GM21381 (cell line): ENCODE measurements around the gene UBL7.
"Not testable (repeated sequence)": the region's sequence is repeated elsewhere in the genome, so short reads cannot be mapped to it uniquely, and the experiment has no call there.

ENCODE experiments used
- ATAC-seq: cut with Tn5 transposase; IDR thresholded peaks from one replicate; pipeline ENCODE4 v1.9.1; 2021; ENCODE audit warnings: mild to moderate bottlenecking, moderate library complexity; ENCODE audit not compliant: unreplicated experiment

The UBL7 gene, protein sequence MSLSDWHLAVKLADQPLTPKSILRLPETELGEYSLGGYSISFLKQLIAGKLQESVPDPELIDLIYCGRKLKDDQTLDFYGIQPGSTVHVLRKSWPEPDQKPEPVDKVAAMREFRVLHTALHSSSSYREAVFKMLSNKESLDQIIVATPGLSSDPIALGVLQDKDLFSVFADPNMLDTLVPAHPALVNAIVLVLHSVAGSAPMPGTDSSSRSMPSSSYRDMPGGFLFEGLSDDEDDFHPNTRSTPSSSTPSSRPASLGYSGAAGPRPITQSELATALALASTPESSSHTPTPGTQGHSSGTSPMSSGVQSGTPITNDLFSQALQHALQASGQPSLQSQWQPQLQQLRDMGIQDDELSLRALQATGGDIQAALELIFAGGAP

DNA sequence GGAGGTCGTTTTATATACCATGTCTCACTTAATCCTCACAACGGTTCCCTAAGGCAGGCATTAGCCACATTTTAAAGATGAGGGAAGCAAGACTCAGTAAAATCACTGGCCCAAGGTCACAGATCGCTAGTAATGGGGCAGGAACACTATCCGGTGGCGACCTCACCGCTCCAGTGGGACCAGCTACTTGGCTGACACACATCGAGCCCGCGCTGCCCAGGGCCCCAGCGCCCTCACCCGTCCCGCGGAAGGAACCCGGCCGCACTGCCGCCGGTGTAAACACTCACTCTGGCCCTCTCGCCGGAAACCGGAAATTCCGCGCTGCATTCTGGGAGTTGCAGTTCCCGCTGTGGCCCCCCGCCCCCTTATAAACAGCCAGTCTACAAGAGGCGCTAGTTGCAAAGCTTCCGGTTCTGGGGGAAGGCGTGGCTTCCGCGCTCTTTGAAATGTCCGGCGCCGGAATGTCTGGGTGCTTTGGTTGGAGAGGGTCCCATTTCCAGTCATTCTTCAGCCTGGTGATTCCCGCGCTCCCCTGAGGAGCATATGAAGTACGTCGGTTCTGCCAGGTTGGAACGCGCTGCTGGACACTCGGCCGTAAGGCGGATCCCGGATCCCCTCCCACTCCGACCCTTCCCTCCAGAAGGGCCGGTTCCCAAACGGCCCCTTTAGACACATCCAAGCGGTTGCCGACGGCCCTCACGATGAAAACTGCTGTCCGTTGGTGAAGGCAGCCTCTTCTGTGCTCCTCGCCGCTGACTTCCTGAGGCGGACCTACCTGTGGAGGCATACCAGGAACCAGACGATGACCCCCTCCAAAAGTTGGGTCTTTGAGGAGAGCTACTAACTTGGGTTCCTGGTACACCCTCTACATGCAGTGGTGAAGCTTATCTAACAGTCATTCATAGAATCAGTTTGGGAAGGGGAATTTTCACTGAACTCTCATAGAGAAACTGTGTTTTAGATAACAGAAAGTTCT is at the start of gene UBL7:
UBL7 (minus strand) TSS at position 290 of the 976 bp plus-strand sequence. CDS start 2,293 bp downstream, outside the sequence.
- ATAC-seq = peak; percentile 87

DNA sequence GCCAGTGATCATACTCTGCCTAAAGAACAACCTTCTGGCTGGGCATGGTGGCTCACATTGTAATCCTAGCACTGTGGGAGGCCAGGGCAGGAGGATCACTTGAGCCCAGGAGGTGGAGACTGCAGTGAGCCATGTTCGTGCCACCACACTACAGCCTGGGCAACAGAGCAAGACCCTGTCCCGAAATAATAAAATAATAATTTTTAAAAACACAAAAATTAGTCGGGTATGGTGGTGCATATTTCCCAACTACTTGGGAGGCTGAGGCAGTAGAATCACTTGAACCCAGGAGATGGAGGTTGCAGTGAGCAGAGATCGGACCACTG is 45.5 kb upstream of the UBL7 start:
- no peak for ATAC-seq

DNA sequence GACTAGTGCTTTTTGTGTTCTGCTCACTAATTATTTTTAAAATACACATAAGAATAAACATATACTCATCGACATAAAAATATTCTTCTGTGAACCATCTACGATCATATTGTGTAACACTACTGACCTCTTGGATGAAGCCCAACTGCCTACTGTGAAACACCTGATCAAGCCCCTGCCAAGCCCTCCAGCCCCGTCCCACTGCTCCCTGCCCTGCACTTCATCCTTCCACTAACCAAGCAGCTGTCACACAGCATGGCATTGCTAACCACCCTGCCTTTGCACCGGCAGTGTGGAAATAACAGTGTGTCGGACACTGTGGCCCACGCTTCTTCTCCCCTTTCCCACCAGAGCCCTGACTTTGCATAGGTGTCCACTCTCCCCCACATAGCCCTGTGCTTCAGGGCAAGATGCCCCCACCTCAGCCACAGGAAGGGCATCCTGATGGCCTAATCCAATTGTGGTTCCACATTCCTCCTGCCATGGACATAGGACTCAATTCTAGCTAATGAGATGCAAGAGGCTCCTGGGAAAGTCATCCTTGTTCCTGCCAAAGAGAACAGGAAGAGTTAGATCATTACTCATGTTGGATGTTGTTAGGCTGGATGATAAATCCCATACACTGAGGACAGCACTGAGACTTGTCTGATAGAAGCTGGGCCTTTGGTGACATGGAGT is 45.0 kb upstream of the UBL7 start:
- ATAC-seq = no peak

DNA sequence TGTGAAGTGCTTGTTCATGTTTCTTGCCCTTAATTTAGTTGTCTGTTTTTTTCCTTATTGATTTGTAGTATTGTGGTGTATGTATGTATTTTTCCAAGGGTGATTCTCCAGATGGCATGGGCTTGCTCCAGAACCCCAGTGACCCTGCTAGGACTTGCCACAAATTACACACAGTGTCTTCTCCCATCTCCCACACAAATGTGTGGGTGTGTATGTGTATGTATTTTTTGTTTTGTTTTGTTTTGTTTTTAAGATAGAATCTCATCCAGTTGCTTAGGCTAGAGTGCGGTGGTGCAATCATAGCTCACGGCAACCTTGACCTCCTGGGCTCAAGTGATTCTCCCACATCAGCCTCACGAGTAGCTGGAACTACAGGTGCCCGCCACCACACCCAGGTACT is 43.9 kb upstream of the UBL7 start:
- no peak for ATAC-seq

DNA sequence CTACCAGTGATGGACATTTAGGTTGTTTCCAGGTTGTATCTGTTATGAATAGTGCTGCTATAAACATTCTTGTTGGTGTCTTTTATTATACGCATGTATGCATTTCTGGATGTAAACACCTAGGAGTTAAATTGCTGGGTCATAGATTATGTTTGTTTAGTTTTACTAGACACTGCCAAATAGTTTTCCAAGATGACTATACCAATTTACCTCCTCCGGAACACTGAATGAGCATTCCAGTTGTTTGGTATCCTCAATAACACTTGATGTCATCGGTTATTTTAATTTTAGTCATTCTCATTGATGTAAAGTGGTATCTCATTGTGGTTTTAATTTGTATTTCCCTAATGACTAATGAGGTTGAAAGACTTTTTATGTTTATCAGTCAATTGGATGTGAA is 43.5 kb upstream of the UBL7 start:
- ATAC-seq = no peak

DNA sequence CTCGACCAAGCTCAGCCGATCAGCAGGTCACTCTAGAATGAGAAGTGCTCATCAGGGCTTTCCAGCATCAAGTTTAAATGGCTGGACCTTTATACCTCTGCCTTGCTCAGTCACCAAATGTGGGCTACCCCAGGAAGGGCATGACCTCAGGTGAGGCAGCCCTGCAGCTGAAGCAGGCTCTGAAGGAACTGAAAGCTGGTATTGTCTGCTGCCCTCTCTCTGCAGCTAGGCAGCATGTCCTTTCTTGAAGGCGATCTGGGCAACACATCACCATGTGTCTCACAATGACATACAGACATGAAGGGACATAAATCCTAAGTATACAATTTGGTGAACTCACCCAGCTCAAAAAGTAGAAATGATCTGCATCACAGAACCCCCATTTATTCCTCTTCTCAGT is 41.3 kb upstream of the UBL7 start:
- no peak for ATAC-seq

DNA sequence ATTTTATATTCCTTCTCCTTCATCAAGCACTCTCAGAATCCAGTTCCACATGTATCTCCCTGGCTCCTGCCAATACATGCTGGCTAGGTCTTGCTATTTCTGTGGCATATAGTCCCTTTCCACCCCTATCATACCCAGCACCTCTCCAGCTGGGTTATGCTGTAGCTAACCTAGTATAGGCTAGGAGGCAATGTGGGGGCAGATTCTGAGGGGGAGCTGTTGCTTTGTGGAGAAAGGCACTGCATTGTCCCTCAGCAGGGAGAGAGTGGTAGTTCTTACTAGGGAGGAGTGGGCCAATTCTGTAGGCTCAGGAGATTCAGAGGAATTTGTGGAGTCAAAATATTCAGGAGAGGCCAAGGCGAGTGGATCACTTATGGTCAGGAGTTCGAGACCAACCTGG is 39.4 kb upstream of the UBL7 start:
- ATAC-seq = no peak

DNA sequence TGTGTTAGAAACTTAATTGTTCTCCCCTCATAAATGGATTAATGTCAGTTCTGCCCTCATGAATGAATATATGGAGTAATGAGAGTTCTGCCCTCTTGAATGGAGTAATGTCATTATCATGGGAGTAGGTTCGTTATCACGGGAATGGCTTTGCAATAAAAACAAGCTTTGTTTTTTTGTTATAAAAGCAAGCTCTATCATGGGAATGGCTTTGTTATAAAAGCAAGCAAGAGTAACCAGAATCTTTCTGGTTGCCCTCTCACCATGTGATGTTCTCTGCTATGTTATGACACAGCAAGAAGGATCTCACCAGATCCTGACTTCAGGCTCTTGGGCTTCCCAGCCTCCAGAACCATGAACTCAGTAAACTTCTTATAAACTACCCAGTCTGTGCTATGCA is 38.4 kb upstream of the UBL7 start:
- ATAC-seq = no peak

DNA sequence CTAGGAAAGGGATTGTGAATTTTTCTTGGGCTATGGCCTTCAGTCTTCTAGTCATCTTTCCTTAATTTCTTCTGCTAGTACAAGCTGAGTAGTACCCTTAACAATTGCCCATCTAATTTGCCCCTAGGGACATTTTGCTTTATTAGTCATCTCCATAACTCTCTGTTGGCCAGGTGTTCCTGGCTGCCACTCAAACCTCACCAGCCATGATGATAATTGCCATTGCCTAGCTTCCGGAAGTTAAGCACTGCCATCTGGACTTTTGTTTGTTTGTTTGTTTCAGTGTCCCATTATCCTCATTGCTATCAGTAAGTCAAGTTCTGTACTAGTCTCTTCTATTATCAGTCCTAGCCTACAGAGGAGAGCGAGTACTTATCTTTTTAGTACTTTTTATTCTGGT is 36.6 kb upstream of the UBL7 start:
- ATAC-seq = no peak

DNA sequence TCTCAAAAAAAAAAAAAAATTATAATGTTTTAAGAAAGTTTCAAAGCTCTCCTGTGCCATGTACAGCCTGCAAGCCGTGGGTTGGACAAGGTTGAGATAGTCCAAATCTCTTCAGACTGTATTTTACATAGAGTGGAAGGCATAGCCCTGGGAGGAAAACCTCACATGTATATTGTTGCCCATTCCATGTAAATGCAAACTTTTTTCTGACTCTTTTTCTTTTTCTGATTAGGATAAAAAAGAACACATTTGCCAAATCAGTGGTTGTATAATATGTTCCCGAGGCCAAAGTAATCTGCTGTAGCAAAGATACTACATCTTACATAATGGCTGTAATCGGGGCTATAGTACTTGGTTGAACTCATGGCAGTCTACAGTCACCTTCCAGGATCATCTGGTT is 35.7 kb upstream of the UBL7 start:
- ATAC-seq = no peak

DNA sequence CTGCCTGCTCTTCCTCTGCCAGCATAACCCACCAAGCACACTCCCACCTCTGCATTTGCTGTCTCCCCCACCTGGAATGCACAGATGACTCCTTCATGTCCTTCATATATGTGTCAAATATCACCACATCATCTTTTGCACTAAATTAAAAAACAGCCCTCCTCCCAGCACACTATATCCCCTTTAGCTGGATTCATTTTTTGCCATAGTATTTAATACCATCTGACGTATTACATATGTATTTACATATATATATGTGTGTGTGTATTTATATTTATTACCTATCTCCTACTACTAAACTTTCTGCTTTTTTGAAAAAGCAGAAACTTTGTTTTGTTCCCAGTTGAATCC is 29.4 kb upstream of the UBL7 start:
- no peak for ATAC-seq

DNA sequence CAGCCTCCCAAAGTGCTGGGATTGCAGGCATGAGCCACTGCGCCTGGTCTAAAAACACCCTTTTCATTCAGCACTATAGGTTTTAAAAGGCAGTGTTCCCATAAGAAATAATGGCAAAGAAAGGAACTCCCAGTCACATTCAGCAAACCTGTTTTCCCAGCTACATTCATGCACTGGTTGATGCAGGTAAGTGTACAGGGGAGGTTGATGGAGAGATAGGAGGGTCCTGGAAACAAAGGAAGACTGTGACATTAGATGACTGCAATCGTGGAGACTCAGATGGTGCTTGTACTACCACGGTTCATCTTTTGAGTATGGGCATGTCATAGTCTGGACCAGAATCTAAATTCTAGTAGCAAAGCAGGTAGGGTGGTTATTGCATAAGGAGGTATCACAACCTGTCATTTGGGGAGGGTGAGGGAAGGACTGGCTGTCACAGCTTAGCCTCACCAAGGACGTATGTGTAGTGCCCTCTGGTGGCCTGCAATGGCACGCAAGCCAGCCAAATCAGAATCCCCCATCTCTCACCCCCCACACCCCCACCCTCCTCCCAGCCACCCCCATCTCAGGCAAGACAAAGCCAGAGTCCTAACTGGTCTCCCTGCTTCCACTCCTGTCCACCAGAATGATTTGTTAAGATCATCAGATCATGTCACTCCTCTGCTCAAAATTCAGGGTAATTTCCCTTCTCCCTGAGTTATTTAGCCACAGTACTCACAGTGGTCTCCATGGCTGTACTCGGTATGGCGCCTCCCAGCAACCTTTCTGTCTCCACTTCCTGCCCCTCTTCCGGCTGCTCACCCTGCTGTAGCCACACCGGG is 28.8 kb upstream of the UBL7 start:
- ATAC-seq = no peak

DNA sequence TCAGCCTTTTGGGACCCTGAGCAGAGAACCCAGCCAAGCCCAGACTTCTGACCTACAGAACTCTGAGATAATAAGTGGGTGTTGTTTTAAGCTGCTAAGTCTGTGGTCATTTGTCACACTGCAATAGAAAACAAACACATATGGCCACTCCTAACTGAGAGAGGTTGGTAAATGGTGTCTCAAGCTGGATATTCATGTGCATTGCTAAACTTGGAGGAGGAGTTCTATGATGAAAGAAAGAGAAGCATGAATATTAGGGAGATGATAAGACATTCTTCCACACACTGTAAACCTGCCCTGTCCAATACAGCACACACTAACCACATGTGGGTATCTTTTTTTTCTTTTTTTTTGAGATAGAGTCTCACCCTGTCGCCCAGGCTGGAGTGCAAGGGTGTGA is 27.8 kb upstream of the UBL7 start:
- no peak for ATAC-seq

DNA sequence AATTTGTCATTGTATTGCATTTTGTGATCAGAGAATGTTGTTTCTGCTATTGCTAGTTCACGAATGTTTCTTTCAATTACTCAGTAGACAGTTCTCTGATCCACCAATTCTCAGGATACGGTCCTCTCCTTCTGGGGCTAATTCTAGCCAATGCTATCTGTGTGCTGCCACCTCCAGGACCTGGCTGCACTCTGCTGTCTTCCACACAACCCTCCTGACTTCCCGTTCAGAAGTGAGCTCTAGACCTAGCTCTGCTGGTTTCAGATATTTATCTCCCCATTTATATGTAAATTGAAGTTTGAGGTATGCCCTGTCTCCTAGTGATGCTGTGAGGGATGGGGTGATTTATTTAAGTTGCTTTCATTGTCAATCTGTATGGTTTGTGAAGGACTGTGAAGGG is 21.7 kb upstream of the UBL7 start:
- ATAC-seq = no peak

DNA sequence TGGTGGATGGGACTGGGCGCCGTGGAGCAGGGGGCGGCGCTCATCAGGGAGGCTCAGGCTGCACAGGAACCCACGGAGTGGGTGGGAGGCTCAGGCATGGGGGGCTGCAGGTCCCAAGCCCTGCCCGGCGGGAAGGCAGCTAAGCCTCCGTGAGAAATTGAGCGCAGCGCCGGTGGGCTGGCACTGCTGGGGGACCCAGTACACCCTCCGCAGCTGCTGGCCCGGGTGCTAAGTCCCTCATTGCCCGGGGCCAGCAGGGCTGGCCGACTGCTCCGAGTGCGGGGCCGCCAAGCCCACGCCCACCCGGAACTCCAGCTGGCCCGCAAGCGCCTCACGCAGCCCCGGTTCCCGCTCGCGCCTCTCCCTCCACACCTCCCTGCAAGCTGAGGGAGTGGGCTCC is 19.4 kb upstream of the UBL7 start:
- not testable (repeated sequence) for ATAC-seq

DNA sequence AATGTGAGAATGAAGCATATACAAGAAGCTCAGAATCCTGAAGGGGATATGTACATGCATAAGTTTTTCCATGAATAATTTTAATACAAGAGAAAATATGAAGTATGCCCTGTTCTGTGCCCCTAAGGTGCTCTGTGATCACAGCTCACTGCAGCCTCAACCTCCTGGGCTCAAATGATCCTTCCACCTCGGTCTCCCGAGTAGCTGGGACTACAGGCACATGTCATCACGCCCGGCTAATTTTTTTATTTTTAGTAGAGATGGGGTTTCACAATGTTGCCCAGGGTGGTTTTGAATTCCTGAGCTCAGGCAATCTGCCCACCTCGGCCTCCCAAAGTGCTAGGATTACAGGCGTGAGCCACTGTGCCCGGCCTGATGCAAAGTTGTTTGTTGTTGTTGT is 10.7 kb upstream of the UBL7 start:
- not testable (repeated sequence) for ATAC-seq

DNA sequence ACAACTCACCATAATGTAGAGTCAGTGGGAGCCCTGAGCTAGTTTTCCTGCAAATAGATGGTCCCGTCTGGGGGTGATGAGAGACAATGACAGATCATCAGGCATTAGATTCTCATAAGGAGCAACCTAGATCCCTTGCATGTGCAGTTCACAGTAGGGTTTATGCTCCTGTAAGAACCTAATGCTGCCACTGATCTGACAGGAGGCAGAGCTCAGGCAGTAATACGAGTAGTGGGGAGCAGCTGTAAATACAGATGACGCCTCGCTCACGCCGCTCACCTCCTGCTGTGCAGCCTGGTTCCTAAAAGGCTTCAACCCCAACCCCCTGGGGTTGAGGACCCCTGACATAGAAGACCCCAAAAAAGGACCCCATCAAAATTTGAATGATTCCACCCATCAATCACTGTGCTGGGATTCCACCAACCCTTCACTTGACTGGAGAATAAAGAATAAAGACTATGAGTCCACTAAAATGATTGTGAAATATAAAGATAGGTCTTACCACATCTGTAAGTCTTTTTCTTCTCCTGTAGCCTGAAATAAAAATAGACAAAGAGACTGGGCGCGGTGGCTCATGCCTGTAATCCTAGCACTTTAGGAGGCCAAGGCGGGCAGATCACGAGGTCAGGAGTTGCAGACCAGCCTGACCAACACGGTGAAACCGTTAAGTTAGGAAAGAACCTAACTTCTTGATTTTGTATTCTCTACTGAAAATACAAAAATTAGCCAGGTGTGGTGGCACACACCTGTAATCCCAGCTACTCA is 9.9 kb upstream of the UBL7 start:
- ATAC-seq = no peak

DNA sequence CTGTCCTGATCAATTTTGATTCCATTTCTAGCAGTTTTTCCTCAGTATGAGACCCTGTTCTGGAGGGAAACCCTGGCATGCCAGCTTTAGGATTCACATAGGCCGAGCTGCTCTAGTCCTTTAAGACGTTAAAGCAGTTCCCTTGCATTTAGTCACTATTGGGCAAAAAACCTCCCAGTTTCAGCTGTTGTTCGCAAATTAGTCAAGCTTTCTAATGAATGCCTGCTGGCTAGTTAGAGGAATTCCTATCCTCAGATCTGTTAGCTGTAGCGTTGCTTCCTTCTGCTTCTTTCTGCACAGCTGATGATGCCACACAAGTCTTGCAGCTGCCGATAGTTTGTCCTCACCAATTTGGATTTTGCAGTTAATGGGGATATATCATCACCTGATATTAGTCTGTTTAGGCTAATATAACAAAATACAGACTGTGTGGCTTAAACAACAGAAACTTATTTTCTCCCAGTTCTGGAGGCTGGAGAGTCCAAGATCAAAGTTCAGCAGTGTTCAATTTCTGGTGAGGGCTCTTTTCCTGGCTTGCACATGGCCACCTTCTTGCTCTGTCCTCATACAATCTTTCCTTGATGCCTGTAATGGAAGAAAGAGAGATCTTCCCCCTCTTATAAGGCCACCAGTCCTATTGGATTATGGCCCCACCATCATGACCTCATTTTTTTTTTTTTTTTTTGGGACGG is 7.5 kb upstream of the UBL7 start:
- no peak for ATAC-seq

DNA sequence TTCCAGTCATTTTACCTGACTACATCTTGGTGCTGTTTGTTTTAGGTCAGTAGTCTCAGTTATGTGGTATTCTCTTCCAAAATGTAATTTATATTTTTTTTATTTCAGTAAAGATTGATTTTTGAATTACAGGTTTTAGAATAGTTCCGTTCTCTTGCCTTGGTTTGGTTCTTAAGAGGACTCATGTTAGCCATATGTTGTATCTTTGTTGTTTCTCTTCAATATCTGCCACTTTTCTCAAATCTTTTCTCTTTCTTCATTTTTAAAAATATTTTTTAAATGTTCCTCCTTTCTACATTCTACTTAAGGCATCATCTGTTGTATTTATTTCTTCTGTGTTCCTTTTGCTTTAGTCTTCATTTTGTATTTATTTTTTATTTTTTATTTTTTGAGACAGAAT is 5.6 kb upstream of the UBL7 start:
- ATAC-seq = no peak

DNA sequence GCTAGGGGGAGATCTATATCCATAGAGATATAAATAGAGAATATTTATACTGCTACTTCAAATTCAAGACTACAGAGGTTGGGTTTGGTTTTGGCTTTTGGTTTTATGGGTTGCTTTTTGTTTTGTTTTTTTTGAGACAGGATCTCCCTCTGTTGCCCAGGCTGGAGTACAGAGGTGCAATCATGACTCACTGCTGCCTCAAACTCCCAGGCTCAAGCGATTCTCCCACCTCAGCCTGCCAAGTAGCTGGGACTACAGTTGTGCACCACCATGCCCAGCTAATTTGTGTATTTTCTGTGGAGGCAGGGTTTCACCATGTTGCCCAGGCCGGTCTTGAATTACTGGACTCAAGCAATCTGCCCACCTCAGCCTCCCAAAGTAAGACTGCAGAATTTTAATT is 3.9 kb upstream of the UBL7 start:
- no peak for ATAC-seq
